ENCODE data around the gene RPS3. TPM values are rescaled to one million over a fixed set of nuclear protein-coding genes. Genes with fewer than 3 reads are reported as not detected.

The RPS3 gene
- total and polyA plus RNA-seq, 9 of the 15 experiments (the other 6 are each of a cell fraction or from before 2014, with no cell fraction given): 2,700 to 5,771 (median 3,679) TPM

DNA sequence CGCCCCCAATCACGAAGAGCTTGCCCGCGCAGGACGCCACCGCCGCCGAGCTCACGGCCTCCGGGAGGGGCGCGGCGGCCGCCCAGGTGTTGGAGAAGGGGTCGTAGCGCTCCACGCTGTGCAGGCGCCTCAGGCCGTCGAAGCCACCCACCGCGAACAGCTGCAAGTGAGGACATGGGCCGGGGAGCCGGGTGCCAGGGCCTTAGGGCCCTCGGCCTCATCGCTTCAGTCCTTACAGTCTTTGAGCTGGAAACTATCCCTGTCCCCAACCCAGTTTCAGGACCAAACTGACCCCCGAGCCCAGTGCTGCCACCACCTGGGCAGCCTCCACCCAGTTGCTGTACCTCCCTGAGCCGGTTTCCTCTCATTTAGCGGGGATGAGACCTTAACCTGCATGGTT lies 26.1 kb downstream of the RPS3 start (continued):
- TF ChIP-seq, protein P1, sequence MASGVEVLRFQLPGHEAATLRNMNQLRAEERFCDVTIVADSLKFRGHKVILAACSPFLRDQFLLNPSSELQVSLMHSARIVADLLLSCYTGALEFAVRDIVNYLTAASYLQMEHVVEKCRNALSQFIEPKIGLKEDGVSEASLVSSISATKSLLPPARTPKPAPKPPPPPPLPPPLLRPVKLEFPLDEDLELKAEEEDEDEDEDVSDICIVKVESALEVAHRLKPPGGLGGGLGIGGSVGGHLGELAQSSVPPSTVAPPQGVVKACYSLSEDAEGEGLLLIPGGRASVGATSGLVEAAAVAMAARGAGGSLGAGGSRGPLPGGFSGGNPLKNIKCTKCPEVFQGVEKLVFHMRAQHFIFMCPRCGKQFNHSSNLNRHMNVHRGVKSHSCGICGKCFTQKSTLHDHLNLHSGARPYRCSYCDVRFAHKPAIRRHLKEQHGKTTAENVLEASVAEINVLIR (CRISPR knock-in tag; IDR thresholded peaks at IDR 0.05): no peak
- TF ChIP-seq HMG20B (CRISPR knock-in tag; IDR thresholded peaks at IDR 0.05): no peak
- no peak for TF ChIP-seq STAG1 (CRISPR knock-in tag; IDR thresholded peaks at IDR 0.05; ENCODE audit: borderline replicate concordance)
- TF ChIP-seq, protein P2, sequence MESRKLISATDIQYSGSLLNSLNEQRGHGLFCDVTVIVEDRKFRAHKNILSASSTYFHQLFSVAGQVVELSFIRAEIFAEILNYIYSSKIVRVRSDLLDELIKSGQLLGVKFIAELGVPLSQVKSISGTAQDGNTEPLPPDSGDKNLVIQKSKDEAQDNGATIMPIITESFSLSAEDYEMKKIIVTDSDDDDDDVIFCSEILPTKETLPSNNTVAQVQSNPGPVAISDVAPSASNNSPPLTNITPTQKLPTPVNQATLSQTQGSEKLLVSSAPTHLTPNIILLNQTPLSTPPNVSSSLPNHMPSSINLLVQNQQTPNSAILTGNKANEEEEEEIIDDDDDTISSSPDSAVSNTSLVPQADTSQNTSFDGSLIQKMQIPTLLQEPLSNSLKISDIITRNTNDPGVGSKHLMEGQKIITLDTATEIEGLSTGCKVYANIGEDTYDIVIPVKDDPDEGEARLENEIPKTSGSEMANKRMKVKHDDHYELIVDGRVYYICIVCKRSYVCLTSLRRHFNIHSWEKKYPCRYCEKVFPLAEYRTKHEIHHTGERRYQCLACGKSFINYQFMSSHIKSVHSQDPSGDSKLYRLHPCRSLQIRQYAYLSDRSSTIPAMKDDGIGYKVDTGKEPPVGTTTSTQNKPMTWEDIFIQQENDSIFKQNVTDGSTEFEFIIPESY (CRISPR knock-in tag; IDR thresholded peaks at IDR 0.05): peak; percentile 79; the same call in 1 of the 2 replicates
- TF ChIP-seq GATAD2B (IDR thresholded peaks at IDR 0.05; ENCODE audit: borderline replicate concordance): no peak
- no peak for TF ChIP-seq ARID1B (IDR thresholded peaks at IDR 0.05)
- no peak for TF ChIP-seq HDAC2 (IDR thresholded peaks at IDR 0.05)
- no peak for TF ChIP-seq EZH2 (IDR thresholded peaks at IDR 0.05; ENCODE audit: borderline replicate concordance, low read depth, low read length)
- TF ChIP-seq GABPB2 (CRISPR knock-in tag; conservative IDR thresholded peaks at IDR 0.05): no peak
- TF ChIP-seq CREBBP (IDR thresholded peaks at IDR 0.05; ENCODE audit: low read depth, low read length): no peak
- no peak for TF ChIP-seq RFX5 (IDR thresholded peaks at IDR 0.05; ENCODE audit: low read depth, low read length)
- TF ChIP-seq ZNF316 (IDR thresholded peaks at IDR 0.05): no peak
- no peak for TF ChIP-seq HIVEP1 (CRISPR knock-in tag; IDR thresholded peaks at IDR 0.05)
- TF ChIP-seq RBFOX2 (IDR thresholded peaks at IDR 0.05; ENCODE audit: low read depth, low read length): no peak
- TF ChIP-seq RAD21 (CRISPR knock-in tag; conservative IDR thresholded peaks at IDR 0.05 in 1 of 2, IDR thresholded peaks at IDR 0.05 in 1 of 2): peak in 1 of 2 experiments; percentile 23; a peak in 2 of 4 replicates
- TF ChIP-seq, protein P3, sequence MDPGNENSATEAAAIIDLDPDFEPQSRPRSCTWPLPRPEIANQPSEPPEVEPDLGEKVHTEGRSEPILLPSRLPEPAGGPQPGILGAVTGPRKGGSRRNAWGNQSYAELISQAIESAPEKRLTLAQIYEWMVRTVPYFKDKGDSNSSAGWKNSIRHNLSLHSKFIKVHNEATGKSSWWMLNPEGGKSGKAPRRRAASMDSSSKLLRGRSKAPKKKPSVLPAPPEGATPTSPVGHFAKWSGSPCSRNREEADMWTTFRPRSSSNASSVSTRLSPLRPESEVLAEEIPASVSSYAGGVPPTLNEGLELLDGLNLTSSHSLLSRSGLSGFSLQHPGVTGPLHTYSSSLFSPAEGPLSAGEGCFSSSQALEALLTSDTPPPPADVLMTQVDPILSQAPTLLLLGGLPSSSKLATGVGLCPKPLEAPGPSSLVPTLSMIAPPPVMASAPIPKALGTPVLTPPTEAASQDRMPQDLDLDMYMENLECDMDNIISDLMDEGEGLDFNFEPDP (CRISPR knock-in tag; IDR thresholded peaks at IDR 0.05): no peak
- no peak for TF ChIP-seq MAZ (CRISPR knock-in tag; conservative IDR thresholded peaks at IDR 0.05 in 1 of 2, IDR thresholded peaks at IDR 0.05 in 1 of 2)
- TF ChIP-seq PHB2 (IDR thresholded peaks at IDR 0.05; ENCODE audit: low read depth): no peak

All from K562 (cell line).